ENCODE measurements around the gene NAE1. TPM values are rescaled to one million over a fixed set of nuclear protein-coding genes. Genes with fewer than 3 reads are reported as not detected.
A peak's percentile ranks its signal among the peaks of the same experiment; 100 is the strongest.

NAE1 gene
- total RNA-seq, 1 donor from 2014 or later = 65.0 TPM

DNA sequence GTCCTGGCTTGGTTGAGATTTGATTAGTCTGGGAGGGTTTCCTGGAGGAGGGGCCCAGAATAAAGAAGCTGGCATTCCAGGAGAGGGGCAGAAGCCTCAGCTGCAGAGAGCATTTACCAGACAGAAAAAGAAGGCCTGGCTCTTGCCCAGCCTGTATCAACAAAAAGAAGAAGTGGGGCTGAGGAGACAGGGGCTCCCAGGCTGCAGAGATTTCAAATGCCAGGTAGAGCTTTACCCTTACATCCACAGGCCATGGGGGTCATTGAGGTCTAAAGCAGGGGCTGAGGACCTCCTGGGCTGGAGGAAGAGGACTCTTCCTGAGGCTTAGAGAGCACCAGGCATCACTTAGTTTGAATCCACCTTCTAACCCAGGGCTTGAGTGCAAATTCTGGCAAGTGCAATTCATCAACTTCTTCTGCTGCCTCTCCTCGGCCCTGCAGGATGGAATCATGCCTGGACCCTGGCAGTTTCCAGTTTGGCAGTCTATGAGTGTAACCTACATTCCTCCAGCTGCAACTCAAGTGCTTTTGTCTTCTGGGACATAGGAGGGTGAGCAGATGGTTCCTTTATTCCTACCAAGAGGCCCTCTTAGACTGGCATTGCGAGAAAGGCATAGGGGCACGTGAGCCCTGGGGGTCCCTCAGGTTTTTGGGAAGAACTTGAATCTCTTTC lies 28.8 kb upstream of the NAE1 start:
- Mint-ChIP-seq H3K27ac (ENCODE audit: unreplicated experiment) (no peak overlapping the region), H3K27me3 (ENCODE audit: low read depth, unreplicated experiment) (peaks cover 29% of the 10 kb centered on the region), H3K4me1 (ENCODE audit: low read depth, unreplicated experiment) (no peaks in the 10 kb centered on the region), H3K9me3 (ENCODE audit: unreplicated experiment) (no peaks in the 10 kb centered on the region), H3K36me3 (ENCODE audit: low read depth, unreplicated experiment) (no peaks in the 10 kb centered on the region), H3K4me3 (ENCODE audit: unreplicated experiment) (no peak overlapping the region)
- Histone ChIP-seq H4K20me1 (ENCODE audit: insufficient read depth, low read length) (peaks cover 6% of the 10 kb centered on the region), H3K27me3 (ENCODE audit: insufficient read depth, low read length) (no peaks in the 10 kb centered on the region), H3K9ac (ENCODE audit: low read length) (no peak overlapping the region), H3K27ac (ENCODE audit: low read depth, low read length) (no peak overlapping the region), H3K4me3 (ENCODE audit: insufficient read depth, low read depth, low read length) (no peak overlapping the region), H3K79me2 (ENCODE audit: insufficient read depth, low read length) (no peaks in the 10 kb centered on the region), H3K4me1 (ENCODE audit: insufficient read depth, low read length) (peaks cover 8% of the 10 kb centered on the region), H3K36me3 (ENCODE audit: insufficient read depth, low read length) (no peaks in the 10 kb centered on the region), H3K4me2 (ENCODE audit: low read length) (no peak overlapping the region), H3K9me3 (ENCODE audit: insufficient read depth, low read depth, low read length) (no peaks in the 10 kb centered on the region), H2AFZ (ENCODE audit: low read depth, low read length) (no peak overlapping the region)
- no peak for FAIRE-seq
- TF ChIP-seq, protein P1, sequence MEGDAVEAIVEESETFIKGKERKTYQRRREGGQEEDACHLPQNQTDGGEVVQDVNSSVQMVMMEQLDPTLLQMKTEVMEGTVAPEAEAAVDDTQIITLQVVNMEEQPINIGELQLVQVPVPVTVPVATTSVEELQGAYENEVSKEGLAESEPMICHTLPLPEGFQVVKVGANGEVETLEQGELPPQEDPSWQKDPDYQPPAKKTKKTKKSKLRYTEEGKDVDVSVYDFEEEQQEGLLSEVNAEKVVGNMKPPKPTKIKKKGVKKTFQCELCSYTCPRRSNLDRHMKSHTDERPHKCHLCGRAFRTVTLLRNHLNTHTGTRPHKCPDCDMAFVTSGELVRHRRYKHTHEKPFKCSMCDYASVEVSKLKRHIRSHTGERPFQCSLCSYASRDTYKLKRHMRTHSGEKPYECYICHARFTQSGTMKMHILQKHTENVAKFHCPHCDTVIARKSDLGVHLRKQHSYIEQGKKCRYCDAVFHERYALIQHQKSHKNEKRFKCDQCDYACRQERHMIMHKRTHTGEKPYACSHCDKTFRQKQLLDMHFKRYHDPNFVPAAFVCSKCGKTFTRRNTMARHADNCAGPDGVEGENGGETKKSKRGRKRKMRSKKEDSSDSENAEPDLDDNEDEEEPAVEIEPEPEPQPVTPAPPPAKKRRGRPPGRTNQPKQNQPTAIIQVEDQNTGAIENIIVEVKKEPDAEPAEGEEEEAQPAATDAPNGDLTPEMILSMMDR (IDR thresholded peaks at IDR 0.05; ENCODE audit: insufficient read depth, low read depth, low read length) = no peak
- no peak for TF ChIP-seq EZH2 (IDR thresholded peaks at IDR 0.05; ENCODE audit: insufficient read depth, low read length)
- no peak for DNase-seq (ENCODE audit: low read depth)

DNA sequence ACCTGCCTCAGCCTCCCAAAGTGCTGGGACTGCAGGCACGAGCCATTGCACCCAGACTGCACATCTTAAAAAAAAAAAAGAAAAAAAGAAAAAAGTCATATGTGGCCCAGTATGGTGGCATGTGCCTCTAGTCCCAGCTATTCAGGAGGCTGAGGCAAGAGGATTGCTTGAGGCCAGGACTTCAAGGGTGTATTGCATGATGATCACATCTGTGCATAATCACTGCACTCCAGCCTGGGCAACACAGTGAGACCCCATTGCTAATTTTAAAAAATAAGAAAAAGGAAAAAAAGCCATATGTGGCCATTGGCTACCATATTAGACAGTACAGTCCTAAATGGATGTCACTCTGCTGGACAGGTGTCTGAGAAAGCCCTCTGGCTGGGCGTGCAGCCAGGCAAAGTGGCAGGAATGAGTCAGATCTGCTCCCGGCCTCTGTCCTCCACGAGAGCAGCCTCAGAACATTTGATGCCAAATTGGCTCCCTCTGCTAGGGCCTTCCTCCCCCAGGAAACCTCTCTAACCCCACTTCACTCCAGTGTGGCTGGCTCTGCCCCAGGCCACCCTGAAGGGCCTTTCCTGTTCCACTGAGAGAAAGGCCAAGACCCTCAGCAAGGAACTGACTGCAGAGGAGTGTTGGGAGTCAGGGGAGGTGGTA lies 28.1 kb upstream of the NAE1 start:
- Mint-ChIP-seq H3K9me3 (ENCODE audit: unreplicated experiment) (no peaks in the 10 kb centered on the region), H3K27ac (ENCODE audit: unreplicated experiment) (no peak overlapping the region), H3K36me3 (ENCODE audit: low read depth, unreplicated experiment) (no peaks in the 10 kb centered on the region), H3K4me1 (ENCODE audit: low read depth, unreplicated experiment) (no peaks in the 10 kb centered on the region), H3K4me3 (ENCODE audit: unreplicated experiment) (no peak overlapping the region), H3K27me3 (ENCODE audit: low read depth, unreplicated experiment) (peaks cover 35% of the 10 kb centered on the region)
- H3K79me2 ChIP-seq (ENCODE audit: insufficient read depth, low read length) = no peaks in the 10 kb centered on the region
- H3K4me3 ChIP-seq (ENCODE audit: insufficient read depth, low read depth, low read length) = no peak overlapping the region
- H3K27me3 ChIP-seq (ENCODE audit: insufficient read depth, low read length) = peaks cover 3% of the 10 kb centered on the region
- H3K27ac ChIP-seq (ENCODE audit: low read depth, low read length) = no peak overlapping the region
- TF ChIP-seq, protein P1 (IDR thresholded peaks at IDR 0.05; ENCODE audit: insufficient read depth, low read depth, low read length) = no peak
- TF ChIP-seq EZH2 (IDR thresholded peaks at IDR 0.05; ENCODE audit: insufficient read depth, low read length) = no peak
- no peak overlapping the region for H3K4me2 ChIP-seq (ENCODE audit: low read length)
- no peak overlapping the region for H2AFZ ChIP-seq (ENCODE audit: low read depth, low read length)
- peaks cover 6% of the 10 kb centered on the region for H4K20me1 ChIP-seq (ENCODE audit: insufficient read depth, low read length)
- H3K9ac ChIP-seq (ENCODE audit: low read length) = no peak overlapping the region
- DNase-seq (ENCODE audit: low read depth) (peak; percentile 52), FAIRE-seq (no peak)
- no peaks in the 10 kb centered on the region for H3K36me3 ChIP-seq (ENCODE audit: insufficient read depth, low read length)
- H3K4me1 ChIP-seq (ENCODE audit: insufficient read depth, low read length) = peaks cover 8% of the 10 kb centered on the region
- no peaks in the 10 kb centered on the region for H3K9me3 ChIP-seq (ENCODE audit: insufficient read depth, low read depth, low read length)

DNA sequence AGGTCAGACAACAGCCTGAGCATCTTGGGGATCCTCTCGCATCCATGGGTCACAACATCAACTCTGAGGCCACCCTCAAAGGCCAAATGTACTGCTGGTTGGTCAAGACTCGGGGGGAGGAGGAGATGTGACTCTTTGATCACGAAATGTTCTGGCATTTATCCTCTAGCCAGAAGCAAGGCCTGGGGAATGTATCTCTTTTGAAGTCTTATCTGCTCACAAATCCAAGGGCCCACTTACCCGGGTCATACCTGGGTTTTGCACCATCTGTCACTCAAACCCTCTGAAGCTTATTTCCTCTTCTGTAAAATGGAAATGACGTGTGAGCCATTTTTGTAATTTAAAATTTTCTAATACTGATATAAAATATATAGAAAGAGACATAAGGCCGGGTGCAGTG lies 26.7 kb upstream of the NAE1 start:
- FAIRE-seq (no peak), DNase-seq (ENCODE audit: low read depth) (no peak)
- Mint-ChIP-seq H3K36me3 (ENCODE audit: low read depth, unreplicated experiment) (no peaks in the 10 kb centered on the region), H3K27ac (ENCODE audit: unreplicated experiment) (no peak overlapping the region), H3K4me3 (ENCODE audit: unreplicated experiment) (no peak overlapping the region), H3K27me3 (ENCODE audit: low read depth, unreplicated experiment) (peaks cover 46% of the 10 kb centered on the region), H3K4me1 (ENCODE audit: low read depth, unreplicated experiment) (no peaks in the 10 kb centered on the region), H3K9me3 (ENCODE audit: unreplicated experiment) (no peaks in the 10 kb centered on the region)
- H3K9me3 ChIP-seq (ENCODE audit: insufficient read depth, low read depth, low read length) = no peaks in the 10 kb centered on the region
- H4K20me1 ChIP-seq (ENCODE audit: insufficient read depth, low read length) = peaks cover 6% of the 10 kb centered on the region
- H2AFZ ChIP-seq (ENCODE audit: low read depth, low read length) = no peak overlapping the region
- H3K79me2 ChIP-seq (ENCODE audit: insufficient read depth, low read length) = no peaks in the 10 kb centered on the region
- no peak overlapping the region for H3K9ac ChIP-seq (ENCODE audit: low read length)
- no peak for TF ChIP-seq EZH2 (IDR thresholded peaks at IDR 0.05; ENCODE audit: insufficient read depth, low read length)
- TF ChIP-seq, protein P1 (IDR thresholded peaks at IDR 0.05; ENCODE audit: insufficient read depth, low read depth, low read length) = no peak
- no peak overlapping the region for H3K4me3 ChIP-seq (ENCODE audit: insufficient read depth, low read depth, low read length)
- no peak overlapping the region for H3K27ac ChIP-seq (ENCODE audit: low read depth, low read length)
- H3K4me1 ChIP-seq (ENCODE audit: insufficient read depth, low read length) = peaks cover 8% of the 10 kb centered on the region
- no peak overlapping the region for H3K4me2 ChIP-seq (ENCODE audit: low read length)
- H3K27me3 ChIP-seq (ENCODE audit: insufficient read depth, low read length) = peaks cover 3% of the 10 kb centered on the region
- H3K36me3 ChIP-seq (ENCODE audit: insufficient read depth, low read length) = no peaks in the 10 kb centered on the region
